Activated CD4-positive, alpha-beta T cell treated with anti-CD3 and anti-CD28 coated beads for 4 hours (primary cell): ENCODE data around the gene RFX4.

Experiments used
- DNase-seq, 2 donors: peaks; one replicate each; pipeline ENCODE4 v3.0.0-alpha.2; 2020

RFX4 gene

DNA sequence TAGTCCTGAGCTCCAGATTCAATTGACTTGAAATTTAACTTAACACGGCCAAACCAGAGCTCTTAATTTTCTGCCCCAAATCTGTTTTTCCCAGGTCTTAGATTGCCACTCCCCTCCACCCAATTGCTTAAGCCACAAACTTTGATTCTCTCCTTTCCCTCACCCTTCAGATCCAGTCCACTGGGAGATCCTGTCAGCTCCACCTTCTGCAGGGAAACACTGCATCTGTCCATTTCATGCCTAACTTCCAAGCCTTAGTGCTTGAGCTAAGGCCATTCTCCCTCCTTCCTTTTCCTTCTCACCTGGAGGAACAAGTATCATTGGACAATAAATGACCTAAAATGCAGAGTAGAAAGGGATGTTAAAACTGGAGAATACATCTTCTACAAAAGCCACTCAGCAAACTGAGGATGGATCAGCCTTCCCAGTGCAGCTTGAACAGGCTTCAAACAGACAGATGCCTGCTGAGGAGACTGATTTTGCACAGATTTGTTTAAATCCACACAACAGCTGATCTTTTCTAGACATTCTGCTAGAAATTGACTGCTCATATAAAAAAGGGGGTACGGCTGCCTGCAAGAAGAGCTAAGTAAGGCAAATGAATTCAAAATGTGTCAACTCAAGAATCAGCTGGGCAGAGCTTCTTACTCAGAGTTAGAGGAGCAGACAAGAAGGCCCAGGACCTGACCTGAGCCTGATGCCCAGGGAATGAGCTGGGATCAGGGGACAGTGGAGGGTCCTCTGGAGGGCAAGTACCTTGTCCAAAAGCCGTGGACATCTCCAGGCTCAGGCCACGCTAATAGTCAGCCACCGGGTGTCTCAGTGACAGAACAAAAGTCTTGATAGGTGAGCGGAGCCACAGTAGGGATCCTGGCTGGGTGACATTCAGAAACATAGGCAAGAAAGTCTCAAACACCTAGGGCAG lies 110.4 kb downstream of the RFX4 start:
- DNase-seq: no peak

DNA sequence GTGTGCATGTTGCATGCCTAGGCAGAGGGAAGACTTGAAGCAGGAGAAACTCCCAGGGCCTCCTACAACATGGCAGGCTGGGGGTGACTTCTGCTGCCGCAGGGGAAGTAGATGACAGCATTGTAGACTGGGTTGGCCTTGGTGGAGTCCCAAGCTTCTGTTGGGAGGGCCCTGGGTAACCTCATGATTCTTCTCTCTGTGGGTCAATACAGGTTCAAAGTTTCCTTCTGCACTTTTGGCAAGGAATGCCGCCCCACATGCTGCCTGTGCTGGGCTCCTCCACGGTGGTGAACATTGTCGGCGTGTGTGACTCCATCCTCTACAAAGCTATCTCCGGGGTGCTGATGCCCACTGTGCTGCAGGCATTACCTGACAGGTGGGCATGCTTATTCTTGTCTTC lies 113.3 kb downstream of the RFX4 start:
- no peak for DNase-seq

DNA sequence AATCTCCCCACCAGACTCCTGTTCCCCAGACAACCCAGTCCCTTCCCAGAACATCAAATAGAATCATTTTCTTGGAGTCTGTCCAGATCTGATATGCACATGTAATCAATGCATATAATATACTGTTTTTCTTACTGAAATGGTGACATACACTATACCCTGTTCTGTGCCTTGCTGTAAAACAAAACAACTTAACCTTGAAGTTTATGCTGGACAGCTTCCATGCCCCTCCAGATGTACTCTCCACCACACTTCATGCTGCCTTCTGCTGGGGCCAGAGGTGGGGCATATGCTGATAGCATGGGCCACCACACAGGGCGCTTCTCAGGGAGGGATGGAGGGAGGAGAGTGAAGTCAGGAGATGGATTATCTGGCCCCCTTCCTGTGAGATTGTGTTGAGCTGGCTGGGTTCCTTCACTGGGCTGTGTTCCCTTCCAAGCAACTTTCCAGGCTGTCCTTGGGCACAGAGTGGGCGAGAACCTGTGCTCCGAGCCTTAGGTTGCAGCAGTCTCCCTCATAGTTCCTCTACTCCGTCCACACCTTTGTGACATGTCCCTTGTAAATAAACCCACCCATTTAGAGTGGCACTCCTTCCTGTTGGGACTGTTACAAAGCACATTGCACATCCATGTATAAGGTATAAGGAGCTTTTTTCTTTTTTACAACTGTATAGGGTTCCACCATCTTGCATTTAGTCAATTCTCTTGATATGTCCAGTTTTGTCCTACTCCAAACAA lies 114.0 kb downstream of the RFX4 start:
- no peak for DNase-seq

DNA sequence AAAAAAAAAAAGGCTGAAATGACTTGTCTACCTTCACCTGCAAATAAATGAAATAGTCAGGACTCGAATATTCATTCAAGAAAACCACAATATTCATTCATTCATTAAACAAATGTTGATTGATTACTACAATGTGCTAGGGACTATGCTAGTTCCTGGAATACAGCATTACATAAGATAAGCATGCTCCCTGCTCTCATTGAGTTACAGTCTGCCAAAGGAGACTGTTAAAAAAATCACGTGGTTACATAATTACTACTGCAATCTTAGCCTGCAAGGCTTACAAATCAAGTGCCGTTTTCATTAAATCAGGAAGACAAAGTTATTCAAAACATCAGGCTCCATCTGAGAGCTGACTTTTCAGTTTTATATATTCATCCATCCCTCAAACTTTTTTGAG lies 121.3 kb downstream of the RFX4 start:
- no peak for DNase-seq

- no peak for DNase-seq
These were observed 123.2 kb downstream of the RFX4 start for GRCh38 chr12:106705971-106706370.

DNA sequence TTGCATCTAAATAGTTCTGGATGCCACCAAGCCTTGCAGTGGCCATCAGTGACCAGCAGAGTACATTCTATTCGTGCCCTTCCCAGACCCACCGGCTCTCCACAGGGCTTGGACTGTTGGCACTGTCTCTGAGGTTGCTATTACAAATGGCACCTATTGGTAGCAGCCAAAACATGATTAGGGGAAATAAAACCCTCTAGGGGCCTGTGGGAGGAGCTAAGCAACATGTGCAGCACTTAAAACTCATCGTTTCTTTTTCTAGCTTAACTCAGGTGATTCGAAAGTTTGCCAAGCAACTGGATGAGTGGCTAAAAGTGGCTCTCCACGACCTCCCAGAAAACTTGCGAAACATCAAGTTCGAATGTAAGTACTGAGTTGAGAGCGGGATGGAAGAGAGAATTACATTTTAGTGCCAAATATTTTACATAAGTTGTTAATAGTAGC lies 126.3 kb downstream of the RFX4 start:
- no peak for DNase-seq

- no peak for DNase-seq
These were observed 127.5 kb downstream of the RFX4 start for GRCh38 chr12:106710143-106710893.

- no peak for DNase-seq
These were observed 128.5 kb downstream of the RFX4 start for GRCh38 chr12:106711316-106711715.

DNA sequence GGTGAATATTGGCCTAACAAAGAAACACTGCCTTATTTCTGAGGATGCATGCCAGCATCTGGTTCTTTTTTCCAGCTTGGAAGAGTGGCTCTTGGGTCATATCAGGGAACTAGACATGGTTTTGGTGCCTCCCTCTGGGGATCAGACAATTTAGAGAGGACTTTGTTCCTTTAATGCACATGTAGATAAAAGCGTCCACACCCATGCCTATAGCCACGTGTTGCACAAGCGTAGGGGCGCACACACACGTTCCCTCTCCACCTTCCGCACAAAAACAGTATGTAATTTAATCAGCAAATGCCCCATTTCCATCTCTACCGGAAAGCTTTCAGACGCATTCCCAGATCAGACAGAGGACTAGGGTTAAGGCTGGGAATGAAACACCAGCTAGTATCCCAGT lies 130.0 kb downstream of the RFX4 start:
- DNase-seq: no peak

DNA sequence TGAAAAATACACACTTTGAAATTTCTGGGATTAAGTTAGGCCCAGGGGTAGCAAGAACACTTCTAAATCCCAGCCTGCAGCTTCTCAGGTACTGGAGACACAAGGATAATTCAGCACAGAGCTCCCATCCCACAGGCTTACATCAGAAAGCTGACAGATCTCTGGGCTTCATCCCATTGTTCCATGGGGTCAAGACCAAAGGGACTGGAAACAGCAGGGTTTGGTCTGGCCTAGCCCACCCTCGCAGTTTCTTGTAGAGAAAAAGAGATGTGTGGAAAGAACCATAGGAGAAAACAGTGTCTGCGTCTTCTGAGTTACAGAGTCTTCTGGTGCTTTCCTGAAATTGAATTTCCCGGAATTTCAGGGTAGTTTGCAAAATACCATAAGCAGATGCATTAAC lies 132.1 kb downstream of the RFX4 start:
- no peak for DNase-seq

- DNase-seq: no peak
These were observed 132.8 kb downstream of the RFX4 start for GRCh38 chr12:106715582-106715981.

DNA sequence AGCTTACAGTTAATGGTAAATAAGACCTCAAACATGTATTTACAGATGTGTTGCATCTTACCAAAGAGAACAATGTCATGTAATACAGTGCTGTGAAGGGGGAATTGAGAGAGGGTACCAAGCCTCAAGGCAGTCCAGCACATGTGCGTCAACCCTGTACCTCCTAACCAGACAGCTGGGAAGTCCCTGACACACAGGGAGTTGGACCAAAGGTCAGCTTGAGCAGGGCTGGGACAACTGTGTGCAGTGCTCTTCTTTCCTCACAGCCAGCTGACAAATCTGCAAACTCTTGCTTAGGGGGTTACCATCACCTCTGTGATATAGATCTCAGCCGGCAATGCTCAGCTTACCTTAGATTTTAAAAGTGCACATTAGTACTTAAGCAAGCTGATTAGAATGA lies 134.9 kb downstream of the RFX4 start:
- DNase-seq: no peak

- no peak for DNase-seq
These were observed 137.1 kb downstream of the RFX4 start for GRCh38 chr12:106719879-106720278.

GRCh38 chr12:106720696-106721095 lies 137.9 kb downstream of the RFX4 start:
- DNase-seq: no peak

GRCh38 chr12:106721915-106722314 lies 139.1 kb downstream of the RFX4 start:
- no peak for DNase-seq

DNA sequence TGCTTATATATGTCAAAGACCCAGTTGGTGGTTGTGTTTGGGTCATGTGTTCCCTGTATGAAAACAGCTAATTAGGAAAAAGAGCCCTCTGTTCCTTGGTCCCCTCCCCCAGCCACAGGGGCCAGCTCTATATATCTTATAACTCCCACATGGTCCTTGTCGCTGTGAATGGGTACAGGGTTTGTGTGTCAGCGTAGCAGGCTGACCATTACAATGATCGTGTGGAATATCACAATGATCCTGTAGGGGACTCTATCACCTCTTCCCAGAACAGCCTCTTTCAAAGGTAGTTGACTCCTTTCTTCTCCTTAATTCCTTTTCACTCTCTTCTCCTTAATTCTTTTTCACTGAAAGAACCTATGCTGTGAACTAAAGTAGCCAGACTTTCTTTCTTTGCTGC lies 140.0 kb downstream of the RFX4 start:
- no peak for DNase-seq

GRCh38 chr12:106723416-106723815 lies 140.6 kb downstream of the RFX4 start:
- no peak for DNase-seq

GRCh38 chr12:106724116-106724515 lies 141.3 kb downstream of the RFX4 start:
- no peak for DNase-seq

DNA sequence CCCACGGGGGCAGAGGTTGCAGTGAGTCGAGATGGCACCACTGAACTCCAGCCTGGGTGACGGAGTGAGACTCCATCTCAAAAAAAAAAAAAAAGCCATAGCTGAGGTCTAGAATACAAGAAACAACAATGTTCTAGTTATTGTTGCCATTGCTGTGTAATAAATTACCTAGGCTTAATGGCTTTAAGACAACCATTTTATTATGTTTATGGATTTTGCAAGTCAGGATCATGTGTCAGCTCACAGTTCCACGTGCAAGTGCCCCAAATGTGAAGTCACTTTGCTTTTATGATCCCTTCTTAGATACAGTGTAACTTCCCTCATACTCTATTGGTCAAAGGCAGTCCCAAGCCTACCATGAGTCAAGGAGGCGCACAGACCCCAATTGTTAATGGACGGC lies 142.1 kb downstream of the RFX4 start:
- DNase-seq: no peak

GRCh38 chr12:106726603-106727202 lies 143.9 kb downstream of the RFX4 start:
- peak in 1 of 2 donors; percentile 10 for DNase-seq

- DNase-seq: no peak
These were observed 146.8 kb downstream of the RFX4 start for GRCh38 chr12:106729611-106730010.

DNA sequence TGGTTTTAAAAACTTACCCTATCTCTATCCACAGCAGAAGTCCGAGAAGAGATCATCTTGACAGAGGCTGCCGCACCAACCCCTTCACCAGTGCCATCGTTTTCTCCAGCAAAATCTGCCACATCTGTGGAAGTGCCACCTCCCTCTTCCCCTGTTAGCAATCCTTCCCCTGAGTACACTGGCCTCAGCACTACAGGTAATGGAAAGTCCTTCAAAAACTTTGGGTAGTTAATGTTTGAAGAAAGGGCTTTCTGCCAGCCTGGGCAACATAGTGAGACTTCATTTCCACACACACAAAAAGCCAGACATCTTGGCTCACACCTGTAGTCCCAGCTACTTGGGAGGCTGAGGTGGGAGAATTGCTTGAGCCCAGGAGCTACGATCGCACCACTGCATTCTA lies 150.1 kb downstream of the RFX4 start:
- no peak for DNase-seq

DNA sequence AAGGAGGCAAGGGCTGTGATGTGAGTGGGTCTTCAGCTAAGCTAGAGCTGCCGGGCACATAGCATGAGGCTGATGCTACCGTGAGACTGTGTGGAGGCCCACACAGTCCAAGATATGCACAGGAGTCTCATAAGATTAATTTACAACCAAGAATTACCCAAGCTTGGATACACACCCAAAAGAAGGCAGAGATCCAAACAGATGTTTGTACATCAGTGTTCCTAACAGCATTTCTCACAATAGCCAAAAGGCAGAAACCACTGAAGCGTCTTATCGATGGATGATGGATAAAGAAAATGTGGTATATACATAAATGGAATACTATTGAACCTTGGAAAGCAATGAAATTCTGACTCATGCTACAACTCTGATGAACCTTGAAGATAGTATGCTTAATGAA lies 150.9 kb downstream of the RFX4 start:
- DNase-seq: no peak
